MM.1S (cell line): ENCODE results near the gene ZBTB46.

Experiments used
- DNase-seq: peaks from one replicate; pipeline ENCODE4 v3.0.0-alpha.2; 2015
- H2AFZ ChIP-seq: fragments of 300-600 bp; sonication (generic); 2 replicates; pipeline ENCODE4 v1.6.0; 2016; ENCODE audit warnings: antibody characterized with exemption, low read length
- H3F3A ChIP-seq: fragments of 300-600 bp; sonication (generic); 2 replicates; pipeline ENCODE4 v1.6.1; 2016; ENCODE audit warnings: mild to moderate bottlenecking, antibody characterized with exemption, low read length, moderate library complexity, mixed read lengths; ENCODE audit not compliant: insufficient read depth
- H3K27ac ChIP-seq: fragments of 300-600 bp; sonication (generic); 2 replicates; pipeline ENCODE4 v1.5.1; 2016; ENCODE audit warnings: mild to moderate bottlenecking, low read length
- H3K27me3 ChIP-seq: fragments of 300-600 bp; sonication (generic); replicated peaks from 2 replicates; pipeline ENCODE4 v1.6.0; 2016; ENCODE audit warnings: low read length; ENCODE audit not compliant: insufficient read depth
- H3K36me3 ChIP-seq: fragments of 300-600 bp; sonication (generic); replicated peaks from 2 replicates; pipeline ENCODE4 v1.6.1; 2016; ENCODE audit warnings: mild to moderate bottlenecking, low read length, mixed read lengths; ENCODE audit not compliant: insufficient read depth
- H3K4me1 ChIP-seq: fragments of 300-600 bp; sonication (generic); 2 replicates; pipeline ENCODE4 v1.6.1; 2016; ENCODE audit warnings: low read length, mixed read lengths
- H3K4me2 ChIP-seq: fragments of 300-600 bp; sonication (generic); 2 replicates; pipeline ENCODE4 v1.6.0; 2016; ENCODE audit warnings: low read depth, low read length
- H3K4me3 ChIP-seq: fragments of 300-600 bp; sonication (generic); 2 replicates; pipeline ENCODE4 v1.5.1; 2016; ENCODE audit warnings: low read length, mixed read lengths
- H3K79me2 ChIP-seq: fragments of 300-600 bp; sonication (generic); 2 replicates; pipeline ENCODE4 v1.6.1; 2016; ENCODE audit warnings: mixed run types, low read length, mixed read lengths
- H3K9ac ChIP-seq: fragments of 300-600 bp; sonication (generic); 2 replicates; pipeline ENCODE4 v1.6.1; 2016; ENCODE audit warnings: low read length, mixed read lengths
- H3K9me2 ChIP-seq: fragments of 300-600 bp; sonication (generic); replicated peaks from 2 replicates; pipeline ENCODE4 v1.6.1; 2016; ENCODE audit warnings: mild to moderate bottlenecking, low read length, mixed read lengths; ENCODE audit not compliant: insufficient read depth
- H3K9me3 ChIP-seq: fragments of 300-600 bp; sonication (generic); replicated peaks from 2 replicates; pipeline ENCODE4 v1.6.1; 2016; ENCODE audit warnings: mild to moderate bottlenecking, low read length, mixed read lengths; ENCODE audit not compliant: insufficient read depth
- H4K20me1 ChIP-seq: fragments of 300-600 bp; sonication (generic); 2 replicates; pipeline ENCODE4 v1.6.1; 2016; ENCODE audit warnings: mild to moderate bottlenecking, low read length, moderate library complexity, mixed read lengths; ENCODE audit not compliant: insufficient read depth
- EZH2 ChIP-seq: fragments of 300-600 bp; sonication (generic); optimal IDR thresholded peaks from 2 replicates; pipeline ENCODE3; 2017; ENCODE audit warnings: low read depth, mild to moderate bottlenecking, antibody characterized with exemption, low read length, mixed read lengths
- EZH2phosphoT487 ChIP-seq: fragments of 300-600 bp; sonication (generic); IDR thresholded peaks from 2 replicates; pipeline ENCODE4 v1.6.1; 2018; ENCODE audit warnings: antibody characterized with exemption, low read length
- TF ChIP-seq, protein P1 (sequence below): fragments of 300-600 bp; sonication (generic); IDR thresholded peaks from 2 replicates; pipeline ENCODE4 v1.5.1; 2016; ENCODE audit warnings: antibody characterized with exemption, low read length, mixed read lengths

ZBTB46 gene

DNA sequence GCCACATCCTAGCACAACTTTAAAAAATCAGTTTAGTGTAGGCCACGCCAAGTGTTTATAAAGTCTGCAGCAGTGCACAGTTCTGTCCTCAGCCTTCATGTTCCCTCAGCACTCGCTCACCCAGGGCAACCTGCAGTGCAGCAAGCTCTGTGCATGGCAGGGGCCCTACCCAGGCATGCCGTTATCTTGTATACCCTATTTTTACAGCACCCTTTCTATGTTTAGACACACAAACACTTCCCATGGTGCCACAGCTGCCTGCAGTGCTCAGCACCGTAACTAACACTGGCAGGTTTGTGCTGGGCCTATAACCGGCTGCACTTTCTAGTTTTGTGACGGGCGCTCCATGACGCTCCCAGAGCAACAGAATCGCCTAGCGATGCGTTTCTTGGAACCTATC, 43.8 kb downstream of the ZBTB46 start:
- H3K4me3 ChIP-seq: no peak overlapping the region
- no peaks in the 10 kb centered on the region for H3K9me3 ChIP-seq
- no peak overlapping the region for H3K4me2 ChIP-seq
- peaks cover 52% of the 10 kb centered on the region for H3K27me3 ChIP-seq
- no peaks in the 10 kb centered on the region for H3K9me2 ChIP-seq
- H2AFZ ChIP-seq: no peak overlapping the region
- 0 out of 2 replicates have a peak, but pooled peaks cover under 1% of the 10 kb centered on the region for H3F3A ChIP-seq
- no peak overlapping the region for H3K9ac ChIP-seq
- H3K4me1 ChIP-seq: no peaks in the 10 kb centered on the region
- H3K27ac ChIP-seq: no peak overlapping the region
- H3K79me2 ChIP-seq: no peaks in the 10 kb centered on the region
- no peaks in the 10 kb centered on the region for H3K36me3 ChIP-seq
- TF ChIP-seq EZH2 (no peak), EZH2phosphoT487 (no peak)
- TF ChIP-seq, protein P1, sequence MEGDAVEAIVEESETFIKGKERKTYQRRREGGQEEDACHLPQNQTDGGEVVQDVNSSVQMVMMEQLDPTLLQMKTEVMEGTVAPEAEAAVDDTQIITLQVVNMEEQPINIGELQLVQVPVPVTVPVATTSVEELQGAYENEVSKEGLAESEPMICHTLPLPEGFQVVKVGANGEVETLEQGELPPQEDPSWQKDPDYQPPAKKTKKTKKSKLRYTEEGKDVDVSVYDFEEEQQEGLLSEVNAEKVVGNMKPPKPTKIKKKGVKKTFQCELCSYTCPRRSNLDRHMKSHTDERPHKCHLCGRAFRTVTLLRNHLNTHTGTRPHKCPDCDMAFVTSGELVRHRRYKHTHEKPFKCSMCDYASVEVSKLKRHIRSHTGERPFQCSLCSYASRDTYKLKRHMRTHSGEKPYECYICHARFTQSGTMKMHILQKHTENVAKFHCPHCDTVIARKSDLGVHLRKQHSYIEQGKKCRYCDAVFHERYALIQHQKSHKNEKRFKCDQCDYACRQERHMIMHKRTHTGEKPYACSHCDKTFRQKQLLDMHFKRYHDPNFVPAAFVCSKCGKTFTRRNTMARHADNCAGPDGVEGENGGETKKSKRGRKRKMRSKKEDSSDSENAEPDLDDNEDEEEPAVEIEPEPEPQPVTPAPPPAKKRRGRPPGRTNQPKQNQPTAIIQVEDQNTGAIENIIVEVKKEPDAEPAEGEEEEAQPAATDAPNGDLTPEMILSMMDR: no peak
- no peaks in the 10 kb centered on the region for H4K20me1 ChIP-seq
- no peak for DNase-seq

DNA sequence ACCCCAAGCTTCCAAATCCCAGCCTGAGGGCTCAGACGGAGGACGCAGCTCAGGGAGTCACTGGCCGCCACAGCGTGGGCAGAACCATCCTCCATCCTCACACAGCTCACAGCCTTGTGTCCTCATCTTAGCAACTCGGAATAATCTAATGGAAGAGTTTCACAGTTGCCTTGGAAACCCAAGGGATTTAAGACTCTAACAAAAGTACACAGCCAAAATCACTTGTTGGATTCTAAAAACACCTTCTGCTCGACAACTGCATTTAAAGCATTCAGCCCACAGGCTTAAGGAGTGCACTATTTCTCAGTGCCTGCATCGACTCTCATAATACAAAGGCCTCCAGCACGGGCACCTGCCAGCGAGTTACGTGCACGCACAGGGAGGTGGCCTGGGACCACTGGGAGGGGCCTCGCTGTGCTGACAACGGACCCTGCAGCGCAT, 45.4 kb downstream of the ZBTB46 start:
- Histone ChIP-seq H2AFZ (no peak overlapping the region), H3K36me3 (no peaks in the 10 kb centered on the region), H3K9me3 (no peaks in the 10 kb centered on the region), H3K4me3 (no peak overlapping the region), H3F3A (0 out of 2 replicates have a peak, but pooled peaks cover 4% of the 10 kb centered on the region), H3K9me2 (no peaks in the 10 kb centered on the region), H3K4me2 (no peak overlapping the region), H3K4me1 (no peaks in the 10 kb centered on the region), H3K79me2 (no peaks in the 10 kb centered on the region), H3K27me3 (peaks cover 46% of the 10 kb centered on the region), H4K20me1 (no peaks in the 10 kb centered on the region), H3K9ac (no peak overlapping the region), H3K27ac (no peak overlapping the region)
- no peak for TF ChIP-seq EZH2phosphoT487
- TF ChIP-seq, protein P1: no peak
- no peak for TF ChIP-seq EZH2
- no peak for DNase-seq

DNA sequence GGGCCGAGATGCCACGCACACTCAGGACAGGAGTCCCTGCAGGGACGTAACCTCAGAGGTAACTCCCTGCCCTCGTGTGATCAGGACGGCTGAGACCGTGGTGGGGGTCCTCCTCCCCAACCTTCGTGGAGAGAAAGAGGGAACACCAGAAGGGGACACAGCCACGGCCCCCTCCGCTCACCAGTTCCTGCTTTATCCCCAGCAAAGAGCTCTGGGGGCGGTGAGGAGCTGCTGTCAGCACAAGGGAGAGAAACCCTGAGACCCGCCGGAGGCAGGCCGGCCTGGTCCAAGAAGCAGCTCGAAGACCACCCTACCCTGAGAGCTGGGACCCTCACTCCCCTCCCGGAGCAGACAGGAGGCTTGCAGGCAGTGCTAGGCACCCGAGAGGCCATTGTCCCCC, 47.1 kb downstream of the ZBTB46 start:
- Histone ChIP-seq H3K9me2 (no peaks in the 10 kb centered on the region), H4K20me1 (no peaks in the 10 kb centered on the region)
- DNase-seq: no peak

More for the DNA sequence above, 47.1 kb downstream of the ZBTB46 start:
- no peak for TF ChIP-seq EZH2phosphoT487
- TF ChIP-seq, protein P1: no peak
- TF ChIP-seq EZH2: no peak
- H3K79me2 ChIP-seq: no peaks in the 10 kb centered on the region
- H3K27ac ChIP-seq: no peak overlapping the region
- no peak overlapping the region for H3K4me2 ChIP-seq
- H3K9me3 ChIP-seq: no peaks in the 10 kb centered on the region
- no peak overlapping the region for H2AFZ ChIP-seq
- H3K9ac ChIP-seq: no peak overlapping the region
- 0 out of 2 replicates have a peak, but pooled peaks cover 4% of the 10 kb centered on the region for H3F3A ChIP-seq
- peaks cover 42% of the 10 kb centered on the region for H3K27me3 ChIP-seq
- H3K4me1 ChIP-seq: no peaks in the 10 kb centered on the region
- H3K36me3 ChIP-seq: no peaks in the 10 kb centered on the region
- H3K4me3 ChIP-seq: no peak overlapping the region
